Ovary (tissue), 3 donors: ENCODE data around the gene ARHGAP4.

Experiments used
- CTCF ChIP-seq, 3 donors: fragments of 450-650 bp in 2 of 3; fragments of 200-600 bp in 1 of 3; IDR thresholded peaks; one replicate each; pipeline versions ENCODE4 v1.5.1 to v1.8.0; 2016 to 2022; ENCODE audit warnings: antibody characterized with exemption in 3 of 3, mild to moderate bottlenecking in 1 of 3
- EP300 ChIP-seq: sonication (generic); formaldehyde crosslinking; IDR thresholded peaks from one replicate; pipeline ENCODE4 v1.6.1; 2017; ENCODE audit warnings: antibody characterized with exemption
- POLR2A ChIP-seq: fragments of 450-650 bp; IDR thresholded peaks from one replicate; pipeline ENCODE4 v1.6.1; 2017; ENCODE audit warnings: antibody characterized with exemption, mild to moderate bottlenecking, moderate library complexity
- donor health status: DM: no; HTN: no; CAD: no.

- no peak for TF ChIP-seq POLR2A
- TF ChIP-seq CTCF (IDR thresholded peaks at IDR 0.05), result peak in 2 of 3 donors; percentile 31 to 34
- no peak for TF ChIP-seq EP300
Observed at GRCh38 chrX:153922932-153923857, 2.9 kb downstream of the ARHGAP4 start.
